Measurements from ENCODE around the gene RHOC. TPM values are rescaled to one million over a fixed set of nuclear protein-coding genes. Genes with fewer than 3 reads are reported as not detected.

Gene RHOC
- total RNA-seq, 2 donors from 2014 or later = 190 to 330 TPM

GRCh38 chr1:112693821-112694220 is 13.1 kb downstream of the RHOC start:
- H3K9me3 ChIP-seq = no peaks in the 10 kb centered on the region
- H3K27ac ChIP-seq = no peak overlapping the region
- peaks cover 73% of the 10 kb centered on the region for H3K36me3 ChIP-seq
- H3K4me1 ChIP-seq = peaks cover 0 to 14% of the 10 kb centered on the region in 2 donors
- H3K4me3 ChIP-seq = no peak overlapping the region
- TF ChIP-seq CTCF (IDR thresholded peaks at IDR 0.05) = no peak
- DNase-seq (ENCODE audit: low spot score) = peak; percentile 36
- no peaks in the 10 kb centered on the region for H3K27me3 ChIP-seq

- peaks cover 0 to 3% of the 10 kb centered on the region in 2 donors for H3K4me1 ChIP-seq
- H3K4me3 ChIP-seq = no peak overlapping the region
- H3K27me3 ChIP-seq = no peaks in the 10 kb centered on the region
- DNase-seq (ENCODE audit: low spot score) = peak; percentile 40
- no peak for TF ChIP-seq CTCF (IDR thresholded peaks at IDR 0.05)
- H3K36me3 ChIP-seq = peaks cover 73% of the 10 kb centered on the region
- H3K9me3 ChIP-seq = no peaks in the 10 kb centered on the region
- no peak overlapping the region for H3K27ac ChIP-seq
Measured at GRCh38 chr1:112692681-112693080, 14.2 kb downstream of the RHOC start.

- Histone ChIP-seq H3K4me1 (no peaks in the 10 kb centered on the region), H3K27me3 (no peaks in the 10 kb centered on the region), H3K4me3 (no peak overlapping the region), H3K9me3 (no peaks in the 10 kb centered on the region), H3K36me3 (peaks cover 54% of the 10 kb centered on the region), H3K27ac (no peak overlapping the region)
- no peak for TF ChIP-seq CTCF (IDR thresholded peaks at IDR 0.05)
- DNase-seq (ENCODE audit: low spot score) = peak; percentile 40
Measured at GRCh38 chr1:112689842-112690237, 17.1 kb downstream of the RHOC start.

- Histone ChIP-seq H3K4me1 (no peaks in the 10 kb centered on the region), H3K27ac (peak overlapping the region in 1 of 2 donors; percentile 39), H3K27me3 (no peaks in the 10 kb centered on the region), H3K9me3 (no peaks in the 10 kb centered on the region), H3K4me3 (no peak overlapping the region), H3K36me3 (peaks cover 48% of the 10 kb centered on the region)
- peak; percentile 44 for DNase-seq (ENCODE audit: low spot score)
- no peak for TF ChIP-seq CTCF (IDR thresholded peaks at IDR 0.05)
Measured at GRCh38 chr1:112689196-112689841, 17.6 kb downstream of the RHOC start.

GRCh38 chr1:112688781-112689193 is 18.1 kb downstream of the RHOC start:
- Histone ChIP-seq H3K4me3 (no peak overlapping the region), H3K36me3 (peaks cover 43% of the 10 kb centered on the region), H3K4me1 (no peaks in the 10 kb centered on the region), H3K27ac (peak overlapping the region; percentile 11 to 39), H3K27me3 (no peaks in the 10 kb centered on the region), H3K9me3 (no peaks in the 10 kb centered on the region)
- no peak for TF ChIP-seq CTCF (IDR thresholded peaks at IDR 0.05)
- DNase-seq (ENCODE audit: low spot score) = peak; percentile 58

All from right atrium auricular region (tissue), 2 donors.